HEK293 (cell line): ENCODE results near the gene PLCL1.

ENCODE experiments used
- AEBP2 ChIP-seq: fragments of 450-650 bp; formaldehyde crosslinking; IDR thresholded peaks from 2 replicates; pipeline ENCODE4 v1.5.1; 2016; ENCODE audit warnings: missing biosample characterization, missing genetic modification characterization, borderline replicate concordance
- CTCF ChIP-seq: fragments of 450-650 bp; formaldehyde crosslinking; IDR thresholded peaks from 2 replicates; pipeline ENCODE4 v1.5.1; 2016; ENCODE audit warnings: missing biosample characterization, missing genetic modification characterization
- KLF16 ChIP-seq: fragments of 450-650 bp; formaldehyde crosslinking; IDR thresholded peaks from 2 replicates; pipeline ENCODE4 v1.5.1; 2017; ENCODE audit warnings: missing biosample characterization, missing genetic modification characterization
- REST ChIP-seq: fragments of 450-650 bp; formaldehyde crosslinking; IDR thresholded peaks from 2 replicates; pipeline ENCODE4 v1.5.1; 2016; ENCODE audit warnings: missing biosample characterization, missing genetic modification characterization
- ZFP41 ChIP-seq: fragments of 450-650 bp; formaldehyde crosslinking; IDR thresholded peaks from 2 replicates; pipeline ENCODE4 v1.5.1; 2016; ENCODE audit warnings: missing biosample characterization, missing genetic modification characterization, borderline replicate concordance
- ZNF214 ChIP-seq: fragments of 450-650 bp; formaldehyde crosslinking; IDR thresholded peaks from 2 replicates; pipeline ENCODE4 v1.5.1; 2017; ENCODE audit warnings: missing biosample characterization, mild to moderate bottlenecking, missing genetic modification characterization, borderline replicate concordance
- ZNF280C ChIP-seq: fragments of 450-650 bp; formaldehyde crosslinking; IDR thresholded peaks from 2 replicates; pipeline ENCODE4 v1.5.1; 2016; ENCODE audit warnings: missing biosample characterization, missing genetic modification characterization
- ZNF623 ChIP-seq: fragments of 450-650 bp; formaldehyde crosslinking; IDR thresholded peaks from 2 replicates; pipeline ENCODE4 v1.5.1; 2016; ENCODE audit warnings: missing biosample characterization, missing genetic modification characterization
- TF ChIP-seq, protein P1 (sequence below): sonication (generic); formaldehyde crosslinking; IDR thresholded peaks from 2 replicates; pipeline ENCODE4 v1.8.1; 2022; ENCODE audit warnings: mild to moderate bottlenecking, moderate library complexity, missing genetic modification reagents

DNA sequence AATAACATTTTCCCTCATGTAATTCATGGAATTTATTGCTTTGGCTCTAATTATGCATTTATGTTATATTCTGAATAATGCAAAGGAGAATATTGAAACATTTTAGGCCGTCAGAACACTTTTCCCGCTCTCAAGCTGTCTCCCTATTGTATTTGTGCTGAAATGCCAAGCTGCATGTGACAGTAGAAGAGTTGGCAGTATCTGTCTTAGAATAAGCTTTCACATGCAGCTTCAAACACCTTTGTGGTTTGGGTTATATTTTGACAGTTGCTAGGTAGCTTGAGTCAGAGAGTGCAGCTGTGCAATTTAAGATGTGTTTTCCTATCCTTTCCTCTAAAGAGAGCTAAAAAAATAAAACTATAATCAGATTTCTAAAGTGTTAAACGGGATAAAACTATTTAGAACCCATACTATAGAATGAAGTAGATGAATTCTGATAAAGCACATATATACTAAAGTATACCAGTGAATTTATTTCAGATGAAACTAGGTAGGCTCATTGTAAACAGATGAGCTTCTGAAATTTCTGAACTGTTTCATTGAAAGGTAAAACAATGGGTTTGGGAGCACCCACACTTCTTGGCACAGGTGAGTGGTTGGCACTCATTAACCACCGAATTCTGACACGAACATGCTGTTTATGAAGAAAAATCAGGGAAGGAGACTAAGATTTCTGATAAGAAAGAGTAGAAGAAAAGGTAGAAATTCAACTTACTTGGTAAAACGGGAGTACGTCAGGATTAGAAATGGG lies 43.4 kb downstream of the PLCL1 start:
- TF ChIP-seq KLF16 (tag by site-specific recombination) (no peak), ZNF214 (tag by site-specific recombination) (no peak), ZNF623 (tag by site-specific recombination) (no peak), ZNF280C (tag by site-specific recombination) (no peak), CTCF (no peak), ZFP41 (no peak), REST (tag by site-specific recombination) (no peak), AEBP2 (no peak)
- TF ChIP-seq, protein P1, sequence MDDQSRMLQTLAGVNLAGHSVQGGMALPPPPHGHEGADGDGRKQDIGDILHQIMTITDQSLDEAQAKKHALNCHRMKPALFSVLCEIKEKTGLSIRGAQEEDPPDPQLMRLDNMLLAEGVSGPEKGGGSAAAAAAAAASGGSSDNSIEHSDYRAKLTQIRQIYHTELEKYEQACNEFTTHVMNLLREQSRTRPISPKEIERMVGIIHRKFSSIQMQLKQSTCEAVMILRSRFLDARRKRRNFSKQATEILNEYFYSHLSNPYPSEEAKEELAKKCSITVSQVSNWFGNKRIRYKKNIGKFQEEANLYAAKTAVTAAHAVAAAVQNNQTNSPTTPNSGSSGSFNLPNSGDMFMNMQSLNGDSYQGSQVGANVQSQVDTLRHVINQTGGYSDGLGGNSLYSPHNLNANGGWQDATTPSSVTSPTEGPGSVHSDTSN (CRISPR knock-in tag) = no peak
